Transverse colon (tissue), 4 donors: ENCODE measurements around the gene BLID.

ENCODE experiments used
- POLR2A ChIP-seq: fragments of 450-650 bp; IDR thresholded peaks from one replicate; pipeline ENCODE4 v1.6.1; 2016; ENCODE audit warnings: antibody characterized with exemption, mild to moderate bottlenecking, moderate library complexity
- POLR2AphosphoS5 ChIP-seq, 3 donors: sonication (generic); formaldehyde crosslinking; IDR thresholded peaks; one replicate each; pipeline ENCODE4 v1.6.1; 2016; ENCODE audit warnings: antibody characterized with exemption in 3 of 3
- TF ChIP-seq, protein P1 (sequence below), 5 experiments: fragments of 200-600 bp in 3 of 5; fragments of 450-650 bp in 2 of 5; sonication (generic) in 3 of 5; IDR thresholded peaks; 1 replicate in 2 of 5; 2 replicates in 3 of 5; pipeline ENCODE4 v1.5.1; 2016 to 2017; ENCODE audit warnings: antibody characterized with exemption in 5 of 5, inconsistent platforms in 3 of 5, mild to moderate bottlenecking in 2 of 5, moderate library complexity in 1 of 5

- TF ChIP-seq, protein P1, sequence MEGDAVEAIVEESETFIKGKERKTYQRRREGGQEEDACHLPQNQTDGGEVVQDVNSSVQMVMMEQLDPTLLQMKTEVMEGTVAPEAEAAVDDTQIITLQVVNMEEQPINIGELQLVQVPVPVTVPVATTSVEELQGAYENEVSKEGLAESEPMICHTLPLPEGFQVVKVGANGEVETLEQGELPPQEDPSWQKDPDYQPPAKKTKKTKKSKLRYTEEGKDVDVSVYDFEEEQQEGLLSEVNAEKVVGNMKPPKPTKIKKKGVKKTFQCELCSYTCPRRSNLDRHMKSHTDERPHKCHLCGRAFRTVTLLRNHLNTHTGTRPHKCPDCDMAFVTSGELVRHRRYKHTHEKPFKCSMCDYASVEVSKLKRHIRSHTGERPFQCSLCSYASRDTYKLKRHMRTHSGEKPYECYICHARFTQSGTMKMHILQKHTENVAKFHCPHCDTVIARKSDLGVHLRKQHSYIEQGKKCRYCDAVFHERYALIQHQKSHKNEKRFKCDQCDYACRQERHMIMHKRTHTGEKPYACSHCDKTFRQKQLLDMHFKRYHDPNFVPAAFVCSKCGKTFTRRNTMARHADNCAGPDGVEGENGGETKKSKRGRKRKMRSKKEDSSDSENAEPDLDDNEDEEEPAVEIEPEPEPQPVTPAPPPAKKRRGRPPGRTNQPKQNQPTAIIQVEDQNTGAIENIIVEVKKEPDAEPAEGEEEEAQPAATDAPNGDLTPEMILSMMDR (IDR thresholded peaks at IDR 0.05), result no peak
- TF ChIP-seq POLR2A, result no peak
- no peak for TF ChIP-seq POLR2AphosphoS5 (IDR thresholded peaks at IDR 0.05)
Observed at GRCh38 chr11:122069707-122070360, 46.2 kb downstream of the BLID start.
